Medulla oblongata (tissue), 1 donor: ENCODE data around the gene ADSS1.

Experiments
- DNase-seq: peaks from one replicate; pipeline ENCODE4 v3.0.0-alpha.2; 2015; ENCODE audit errors: extremely low spot score

The ADSS1 gene

DNA sequence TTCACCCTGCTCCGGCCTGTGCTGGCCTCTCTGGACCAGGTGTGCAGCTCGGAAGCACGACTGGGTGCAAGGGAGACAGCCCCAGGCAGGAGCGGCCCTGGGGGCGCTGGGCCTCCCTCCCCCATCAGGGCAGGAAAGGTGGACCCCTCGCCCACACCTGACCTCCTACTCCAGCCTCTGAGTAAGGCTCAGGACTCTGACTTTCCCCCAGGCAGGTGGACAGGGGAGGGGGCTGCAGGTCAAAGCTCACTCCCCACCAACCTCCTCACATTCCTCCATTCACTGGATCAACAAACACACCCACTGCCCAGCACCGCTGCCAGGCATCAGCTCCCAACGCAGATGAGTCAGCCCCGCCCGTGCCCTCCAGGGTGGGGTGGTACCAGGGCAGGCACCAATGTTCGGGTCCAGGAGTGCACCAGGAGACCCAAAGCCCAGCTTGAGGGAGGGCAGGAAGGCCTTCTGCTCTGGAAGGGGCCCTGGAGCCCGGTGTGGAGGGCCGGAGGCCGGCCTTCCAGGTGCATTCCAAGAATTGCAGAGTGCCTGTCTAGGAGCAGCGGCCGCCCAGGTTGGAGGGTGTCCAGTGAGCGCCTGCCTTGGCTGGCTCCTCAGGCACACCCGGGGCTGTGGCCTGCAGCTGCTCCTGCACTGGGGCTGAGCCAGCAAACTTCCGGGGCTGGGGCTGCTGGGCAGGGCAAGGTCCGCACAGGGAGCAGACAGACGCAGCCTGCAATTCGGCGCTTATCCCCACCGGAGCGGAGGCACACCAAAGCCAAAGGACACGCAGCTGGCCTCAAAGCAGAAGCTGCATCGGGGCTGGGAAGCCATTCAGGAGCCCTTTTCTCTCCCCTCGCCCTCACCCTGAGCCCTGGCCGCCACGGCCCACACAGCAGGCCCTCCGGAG, 36.2 kb upstream of the ADSS1 start:
- no peak for DNase-seq

DNA sequence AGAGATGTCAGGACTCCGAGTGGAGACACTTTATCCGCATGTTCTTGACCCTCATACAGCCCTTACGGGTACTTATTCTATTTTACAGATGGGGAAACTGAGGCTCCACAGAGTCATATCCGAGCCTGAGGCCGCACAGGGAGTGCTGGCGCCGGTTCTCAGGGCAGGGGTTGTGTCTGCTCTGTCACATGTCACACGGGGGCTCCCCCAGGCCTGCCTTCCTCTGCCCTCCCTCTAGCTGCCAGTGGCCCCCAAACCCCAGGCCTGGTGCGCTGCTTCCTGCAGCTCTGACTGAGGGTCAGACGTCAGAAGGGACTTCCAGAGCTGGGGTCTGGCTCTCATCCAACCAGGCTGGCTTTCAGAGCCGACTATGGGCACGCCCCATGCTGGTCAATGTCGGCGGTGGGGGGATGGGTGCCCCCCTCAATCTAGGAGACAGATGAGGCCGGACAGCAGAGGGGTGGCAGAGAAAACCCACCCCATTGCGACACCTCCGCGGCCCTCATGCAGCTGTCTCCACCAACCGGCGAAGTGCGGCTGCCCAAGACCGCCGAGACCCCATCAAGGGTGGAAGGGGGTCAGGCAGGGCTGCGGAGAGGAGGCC, 35.4 kb upstream of the ADSS1 start:
- no peak for DNase-seq

DNA sequence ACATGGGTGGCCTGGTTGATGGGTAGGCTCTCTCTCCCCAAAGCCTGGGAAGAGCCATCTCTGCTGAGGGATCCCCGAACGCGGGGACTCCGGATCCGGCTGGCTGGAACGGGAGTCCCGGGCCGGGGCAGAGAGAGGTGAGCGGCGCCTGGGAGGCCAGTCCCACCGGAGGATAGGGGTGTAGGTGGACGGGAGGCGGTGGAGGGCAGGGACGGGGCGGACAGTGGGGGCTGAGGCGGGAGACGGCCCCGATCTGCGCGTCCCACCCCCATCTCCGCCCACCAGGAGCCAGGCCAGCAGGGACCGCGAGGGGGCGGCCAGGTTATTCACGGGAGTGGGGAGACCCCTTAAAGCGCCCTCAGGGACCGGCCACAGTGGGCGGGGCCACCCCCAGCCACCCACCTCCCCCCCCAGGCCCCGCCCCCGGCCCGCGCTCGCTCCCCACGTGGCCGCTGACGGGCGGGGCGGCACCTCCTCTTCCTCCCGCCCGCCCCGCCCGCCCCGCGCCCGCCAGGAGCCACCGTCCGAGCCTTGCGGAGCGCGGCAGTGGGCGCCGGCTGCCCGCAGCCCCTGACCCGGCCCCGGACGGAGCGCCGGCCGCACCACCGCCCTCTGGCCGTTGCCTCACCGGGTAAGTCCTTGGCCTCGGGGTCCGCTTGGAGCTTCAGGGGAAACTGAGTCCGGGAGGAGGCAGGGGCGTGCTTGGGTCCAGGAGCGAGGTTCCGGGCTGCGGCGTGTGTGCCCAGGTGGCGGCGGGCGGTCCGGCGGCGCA, 34.7 kb upstream of the ADSS1 start, which contains the start of gene INF2:
Gene INF2, plus strand, starts transcription at position 510 of the 772 bp plus-strand sequence. CDS start 11,748 bp downstream, outside the sequence.
- peak; percentile 74 for DNase-seq

DNA sequence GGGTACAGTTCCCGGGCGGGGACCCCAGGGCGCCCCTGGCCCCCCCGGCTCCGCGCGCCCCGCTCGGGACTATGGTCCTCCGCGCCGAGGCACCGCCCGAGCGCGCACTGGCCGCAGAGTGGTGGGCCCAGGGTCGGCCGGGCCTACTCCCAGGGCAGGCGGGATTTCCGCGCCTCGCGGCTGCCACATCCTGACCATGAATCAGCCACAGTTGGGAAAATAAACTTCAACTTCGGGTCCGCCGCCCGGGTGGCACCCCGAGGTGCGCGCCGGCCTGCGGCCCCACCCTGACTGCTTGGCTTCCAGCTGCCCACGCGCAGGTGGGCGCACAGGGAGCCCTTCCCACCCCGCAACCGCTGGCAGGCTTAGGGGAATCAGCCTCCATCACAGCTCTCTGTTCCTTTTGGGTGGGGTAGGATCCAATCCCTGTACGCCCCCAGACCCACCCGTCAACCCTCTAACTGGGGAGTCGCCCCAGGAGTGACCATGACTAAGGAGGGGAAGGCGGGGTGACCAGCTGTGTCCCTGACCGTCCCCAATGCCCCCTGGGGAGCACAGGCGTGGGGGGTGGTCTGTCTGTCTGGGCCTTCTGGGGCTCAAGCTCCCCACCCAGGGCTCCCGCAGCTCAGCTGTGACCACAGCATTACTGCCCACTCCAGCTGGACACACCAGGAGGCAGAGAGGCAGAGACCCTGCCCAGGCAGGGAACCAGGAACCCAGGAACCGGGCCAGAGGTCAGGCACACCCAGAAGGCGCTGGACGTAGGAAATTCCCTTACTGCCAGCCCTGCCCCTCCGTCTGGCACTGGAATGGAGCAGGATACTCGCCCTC, 33.9 kb upstream of the ADSS1 start:
- no peak for DNase-seq

DNA sequence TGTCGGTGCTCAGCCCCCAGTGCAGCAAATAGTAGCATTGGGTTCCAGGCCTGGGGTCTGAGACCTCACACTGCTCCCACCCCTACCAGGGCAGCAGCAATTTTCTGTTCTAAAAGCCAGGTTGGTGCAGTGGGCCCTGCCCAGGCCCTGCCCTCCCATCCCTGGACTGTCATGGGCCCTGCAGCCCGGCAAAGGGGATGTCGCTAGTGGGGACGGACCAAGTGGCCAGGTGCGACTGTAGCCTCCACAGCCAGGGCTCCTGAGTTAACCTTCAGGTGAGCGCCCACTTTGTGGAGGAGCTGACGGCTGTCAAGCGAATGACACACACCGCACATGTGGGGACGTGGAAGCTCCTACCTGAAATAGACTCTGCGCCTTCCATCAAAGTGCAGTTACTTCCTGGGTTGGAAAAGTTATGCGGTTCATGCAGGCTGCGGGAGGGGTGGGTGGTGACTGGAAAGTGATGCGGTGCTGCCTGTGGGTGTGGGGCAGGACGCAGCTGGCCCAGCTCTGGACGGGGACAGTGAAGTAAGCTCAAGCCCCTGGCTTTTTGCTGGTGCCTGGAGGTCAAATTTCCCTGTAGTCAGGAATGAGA, 33.1 kb upstream of the ADSS1 start:
- no peak for DNase-seq

DNA sequence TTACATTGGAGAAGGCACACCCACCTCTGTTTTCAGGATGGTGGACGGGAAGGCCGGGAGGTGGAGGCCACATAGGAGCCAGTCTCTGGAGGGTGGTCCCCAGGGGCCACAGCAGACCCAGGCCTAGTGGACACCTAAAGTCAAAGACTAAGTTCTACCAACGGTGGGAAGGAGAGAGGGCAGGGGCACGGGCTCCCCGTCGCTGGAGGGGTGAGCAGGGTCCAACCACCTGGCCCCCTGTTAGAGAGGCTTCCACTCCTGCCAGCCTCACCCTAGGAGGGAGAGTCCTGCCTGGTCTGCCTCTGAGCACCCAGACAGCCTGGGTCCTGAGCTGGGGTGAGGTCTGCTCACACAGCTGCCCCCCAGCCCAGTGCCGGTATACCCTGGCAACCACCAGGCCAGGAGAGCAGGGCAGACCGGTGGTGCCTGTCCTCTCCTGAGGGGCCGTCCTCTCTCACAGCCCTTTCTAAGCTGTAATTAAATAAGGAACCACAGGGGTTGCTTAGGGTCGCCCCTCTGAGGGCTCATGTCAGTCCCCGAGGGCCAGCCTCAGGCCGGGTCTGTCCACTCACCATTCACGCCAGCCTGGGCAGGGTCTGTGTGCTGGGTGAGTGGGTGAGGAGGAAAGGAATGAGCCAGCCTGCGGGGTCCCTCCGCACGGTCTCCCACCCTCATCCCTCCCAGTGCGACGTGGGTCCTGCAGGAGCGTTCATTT, 32.3 kb upstream of the ADSS1 start:
- no peak for DNase-seq

DNA sequence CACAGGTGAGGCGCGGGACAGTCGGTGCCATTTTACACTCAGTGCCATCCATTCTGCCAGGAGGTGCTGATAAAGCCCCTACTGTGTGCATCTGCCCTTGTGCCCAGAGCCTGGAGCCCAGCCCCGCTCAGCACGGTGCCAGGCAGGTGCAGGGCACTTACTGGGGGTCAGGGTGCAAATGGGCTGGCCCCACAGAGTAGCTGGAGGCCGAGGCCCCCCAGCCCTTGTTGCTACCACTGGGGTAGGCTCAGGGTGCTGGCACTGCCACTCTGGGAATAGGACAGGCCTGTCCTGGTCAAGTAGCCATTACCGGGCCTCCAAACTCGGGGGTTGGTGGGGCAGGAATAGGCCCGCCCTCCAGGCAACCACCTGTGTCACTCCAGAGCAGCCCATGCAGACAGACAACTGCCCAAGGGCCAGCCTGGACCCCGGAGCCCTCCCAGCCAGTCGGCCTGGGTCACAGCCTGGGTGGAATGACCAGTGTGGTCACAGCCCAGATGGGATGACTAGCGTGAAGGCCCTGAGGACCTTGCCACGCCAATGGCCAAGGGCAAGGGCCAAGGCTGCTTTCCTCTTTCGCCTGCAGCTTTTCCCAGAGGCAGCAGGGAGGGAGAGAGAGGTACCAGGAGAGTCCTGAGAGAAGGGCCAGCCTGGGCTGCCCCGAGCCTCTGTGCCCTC, 31.6 kb upstream of the ADSS1 start:
- no peak for DNase-seq

DNA sequence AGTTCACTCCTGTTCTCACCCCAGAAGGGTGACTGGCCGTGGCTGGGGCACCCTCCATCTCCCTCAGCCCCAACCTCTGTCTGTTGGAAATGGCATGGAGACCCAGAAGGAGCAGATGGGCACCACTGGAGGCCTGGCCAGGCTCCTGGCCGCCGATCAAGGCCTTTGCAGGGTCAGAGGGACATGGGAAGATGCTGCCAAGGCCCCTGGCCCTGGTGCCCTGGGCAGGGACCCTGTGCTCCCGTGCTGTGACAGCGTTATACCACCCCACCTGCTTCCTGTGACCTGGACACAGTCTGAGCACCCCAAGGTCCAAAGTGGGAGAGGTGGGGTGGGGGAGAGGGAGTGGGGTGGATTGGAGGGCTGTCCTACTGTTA, 31.1 kb upstream of the ADSS1 start:
- no peak for DNase-seq

DNA sequence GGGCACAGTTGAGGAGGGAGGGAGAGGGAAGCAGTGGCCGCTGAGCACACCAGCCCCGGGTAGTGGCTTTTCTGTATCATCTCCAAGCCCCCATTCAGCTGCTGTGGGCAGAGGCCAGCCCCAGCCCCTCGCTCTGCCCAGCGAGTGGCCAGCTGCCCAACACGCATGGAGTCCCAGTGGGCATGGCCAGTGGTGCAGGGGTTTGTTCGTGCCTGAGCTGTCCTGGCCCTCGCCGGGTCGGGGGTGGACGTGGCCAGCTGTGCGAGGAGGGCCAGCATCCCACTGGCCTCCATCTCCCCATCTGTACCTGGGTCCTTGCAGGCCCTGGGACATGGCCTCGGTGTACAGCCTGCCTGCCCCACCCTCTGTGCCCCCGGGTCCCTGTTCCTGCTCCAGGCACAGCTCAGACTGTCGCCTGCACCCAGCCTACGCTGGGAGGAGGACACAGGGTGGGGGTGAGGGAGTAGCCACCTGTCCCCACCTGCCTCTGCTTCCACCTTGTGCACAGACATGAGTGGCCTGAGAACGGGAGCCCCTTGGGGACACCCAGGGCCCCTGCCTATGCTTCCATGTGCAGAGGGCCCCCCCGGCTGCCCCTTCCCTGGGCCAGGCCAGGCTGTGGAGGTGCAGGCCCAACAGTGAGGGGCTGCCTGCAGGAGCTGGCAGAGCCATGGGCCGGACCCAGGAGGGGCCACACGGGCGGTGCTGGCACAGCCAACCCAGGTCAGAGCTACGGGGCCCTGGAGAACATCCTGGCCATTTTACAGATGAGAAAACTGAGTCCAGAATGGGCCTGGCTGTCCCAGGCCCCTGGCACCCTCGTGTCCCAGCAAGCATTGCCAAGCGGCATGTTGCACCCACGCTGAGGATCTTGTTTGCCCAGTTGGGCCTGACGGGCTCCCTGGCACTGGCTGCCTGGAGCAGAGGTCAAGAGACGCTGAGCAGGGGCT, 30.3 kb upstream of the ADSS1 start:
- DNase-seq = no peak

DNA sequence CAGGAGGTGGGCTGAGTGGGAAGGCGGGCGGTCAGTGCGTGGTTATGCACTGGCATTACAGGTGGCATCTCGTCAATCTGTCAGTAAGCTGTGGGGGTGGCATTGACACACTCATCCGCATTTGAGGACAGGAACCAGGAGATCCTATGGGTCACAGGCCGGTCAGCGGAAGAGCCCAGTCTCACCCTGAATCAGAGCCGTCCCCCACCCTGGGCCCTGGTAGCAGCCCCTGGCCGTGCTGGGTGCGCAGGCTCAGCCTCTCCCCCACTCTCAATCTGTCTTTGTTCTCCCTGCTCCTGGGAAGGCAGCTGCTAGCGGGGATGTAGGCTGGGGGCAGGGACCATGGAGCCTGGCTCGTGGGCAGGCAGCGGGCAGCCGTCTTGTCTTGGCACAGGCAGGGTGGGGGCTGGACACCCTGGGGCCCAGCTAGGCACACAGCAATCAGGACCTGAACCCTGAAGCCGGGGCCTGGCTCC, 29.5 kb upstream of the ADSS1 start:
- DNase-seq = peak; percentile 94

DNA sequence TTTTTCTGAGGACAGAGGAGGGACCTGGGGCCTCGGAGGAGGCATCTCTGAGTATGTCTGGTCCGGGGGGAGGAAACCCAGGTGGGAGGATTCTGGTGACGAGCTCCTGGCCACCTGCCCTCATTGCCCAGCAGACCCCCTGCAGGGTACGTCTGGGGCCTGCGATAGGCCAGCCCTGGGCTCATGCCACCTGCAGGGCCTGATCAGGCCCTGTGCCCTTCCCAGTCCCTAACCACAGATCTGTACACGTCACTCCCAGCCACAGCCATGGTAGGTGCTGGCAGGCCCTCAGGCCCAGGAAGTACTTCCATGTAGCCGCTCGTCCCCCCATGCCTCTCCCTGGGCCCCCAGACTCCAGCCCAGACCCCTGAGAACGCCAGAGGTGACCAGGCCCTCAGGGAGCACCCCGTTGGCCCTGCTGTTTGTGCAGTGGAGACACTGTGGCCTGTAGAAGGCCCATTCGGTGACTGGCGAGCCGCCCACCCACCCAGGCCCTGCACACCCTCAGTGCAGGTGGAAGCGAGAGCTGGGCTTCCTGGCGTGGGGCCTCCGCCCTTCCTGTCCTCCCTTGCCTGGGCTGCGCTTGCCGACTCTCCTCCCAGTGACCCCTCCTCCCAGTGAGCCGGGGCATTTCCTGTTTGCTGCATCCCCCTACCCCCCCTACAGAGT, 28.9 kb upstream of the ADSS1 start:
- no peak for DNase-seq

DNA sequence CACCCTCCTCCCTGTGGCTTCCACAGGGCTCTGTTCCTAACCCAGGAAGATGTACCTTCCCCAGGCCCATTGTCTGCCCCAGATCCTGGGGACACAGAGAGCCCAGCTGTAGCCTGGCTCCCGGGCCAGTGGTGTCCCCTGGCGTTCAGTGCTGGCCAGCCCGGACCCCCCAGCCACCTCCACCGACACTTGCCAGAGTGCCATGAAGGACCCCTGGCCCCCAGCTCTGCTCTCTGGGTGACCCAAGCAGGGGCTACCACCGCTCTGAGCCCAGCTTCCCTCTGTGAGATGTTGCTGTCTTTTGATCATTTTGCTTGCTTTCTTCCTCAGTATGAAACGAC, 28.4 kb upstream of the ADSS1 start:
- DNase-seq = no peak

DNA sequence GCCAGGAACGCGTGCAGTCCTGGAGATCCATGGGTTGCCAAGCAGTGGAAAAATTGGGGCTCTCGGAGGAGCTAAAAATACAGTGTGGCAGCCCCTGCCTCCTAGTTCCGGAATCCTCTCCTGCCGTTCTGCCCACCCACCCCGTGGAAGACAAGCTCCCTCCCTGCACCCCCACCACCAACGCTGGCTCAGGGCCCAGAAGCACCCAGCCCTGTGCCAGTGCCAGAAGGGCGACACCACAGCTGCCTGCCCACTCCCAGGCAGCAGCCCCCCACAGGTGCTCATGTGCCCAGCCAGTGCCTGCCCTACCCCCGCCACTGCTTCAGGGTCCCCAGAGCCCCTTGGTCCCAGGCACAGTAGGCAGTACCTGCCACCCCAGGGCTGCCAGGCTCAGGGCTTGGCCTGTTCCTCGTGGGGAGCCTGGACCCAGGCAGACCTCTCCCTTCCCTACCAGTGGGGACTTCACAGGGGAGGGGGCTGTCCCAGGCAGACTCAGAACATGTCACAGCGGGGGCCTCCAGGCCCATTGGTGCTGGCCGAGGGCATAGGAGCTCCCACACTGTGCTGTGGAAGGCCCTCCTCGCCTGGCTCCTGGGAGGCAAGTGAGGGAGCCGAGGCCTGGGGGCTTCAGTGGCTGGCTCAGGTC, 27.2 kb upstream of the ADSS1 start:
- DNase-seq = no peak

DNA sequence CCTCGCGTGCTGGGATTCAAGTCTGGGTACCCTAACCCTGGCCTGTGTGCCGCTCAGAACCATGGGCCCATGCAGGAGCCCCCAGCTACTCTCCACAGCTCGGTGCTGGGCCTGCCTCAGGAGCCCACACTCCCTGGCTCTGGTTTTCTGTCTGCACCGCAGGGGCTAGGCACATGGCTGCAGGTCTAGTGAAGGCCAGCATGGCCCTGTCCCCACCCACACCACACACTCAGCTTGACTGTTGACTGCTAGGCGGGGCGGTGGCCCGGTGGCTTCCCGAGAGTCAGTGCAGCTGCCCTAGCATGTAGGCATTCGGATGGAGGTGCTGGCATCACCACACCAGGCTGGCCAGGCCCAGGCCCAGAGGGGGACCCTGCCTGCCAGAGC, 26.7 kb upstream of the ADSS1 start:
- no peak for DNase-seq

DNA sequence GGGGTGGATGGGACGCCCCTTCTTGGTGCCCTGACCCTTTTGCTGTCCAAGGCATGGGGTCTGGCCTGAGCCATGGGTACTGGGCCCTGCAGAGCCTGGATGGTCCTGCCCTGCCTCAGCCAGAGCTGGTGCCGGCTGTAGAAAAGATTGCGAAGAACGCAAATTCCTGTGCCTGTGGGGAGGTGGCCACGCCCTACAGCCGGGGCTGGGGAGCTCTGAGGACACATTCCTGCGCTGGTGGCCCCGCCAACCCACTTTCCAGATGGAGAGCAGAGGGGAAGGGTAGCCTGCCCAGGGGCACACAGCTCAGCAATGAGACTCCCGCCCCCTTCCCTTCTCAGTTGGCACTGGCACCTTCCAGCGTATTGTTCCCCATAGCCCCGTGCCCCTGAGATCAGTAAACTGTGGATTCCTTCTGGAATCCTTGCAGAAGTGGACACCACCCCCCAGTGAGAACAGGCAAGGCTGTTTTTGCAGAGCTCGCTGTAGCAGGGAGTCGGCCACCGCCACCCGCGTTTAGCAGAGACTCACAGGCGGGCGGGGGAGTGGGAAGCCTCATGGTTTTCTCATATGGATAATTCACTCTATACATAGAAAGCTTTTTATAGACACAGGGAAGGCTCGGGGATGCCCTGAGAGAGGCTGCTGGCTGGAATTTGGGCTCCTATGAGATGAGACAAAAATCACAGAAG, 26.0 kb upstream of the ADSS1 start:
- DNase-seq = no peak

DNA sequence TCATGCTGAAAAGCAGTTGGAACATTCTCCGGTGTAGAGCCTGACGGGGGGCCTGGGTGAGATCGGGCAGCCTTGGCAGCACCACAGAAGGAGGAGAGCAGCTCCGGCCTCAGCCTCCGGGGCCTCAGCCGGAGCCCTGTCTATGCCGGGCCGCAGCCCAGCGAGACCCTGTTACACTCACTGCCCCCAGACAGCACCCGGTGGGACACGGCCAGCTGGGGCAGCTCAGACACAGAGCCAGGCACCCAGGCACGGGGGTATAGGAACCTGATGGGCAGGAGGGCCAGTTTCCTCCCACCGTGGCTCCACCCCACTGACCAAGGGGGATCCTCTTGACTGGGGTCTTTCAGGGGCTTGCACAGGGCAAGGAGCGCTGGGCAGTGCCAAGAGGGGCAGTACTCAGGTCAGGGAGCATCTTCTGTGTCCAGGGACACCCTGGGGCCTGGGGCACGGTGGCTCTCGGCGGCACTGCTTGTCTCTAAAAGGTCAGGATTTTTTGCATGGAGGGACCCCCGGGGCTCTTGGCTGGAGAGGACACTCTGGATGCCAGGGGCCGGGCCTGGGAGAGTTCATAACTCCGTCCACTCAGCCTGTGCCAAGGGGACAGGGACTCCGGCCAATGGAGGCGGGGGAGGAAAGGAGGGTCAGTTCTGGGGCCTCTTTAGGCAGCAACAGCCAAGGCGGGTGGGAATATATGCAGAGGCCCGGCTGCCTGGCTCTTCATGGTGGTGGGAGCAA, 25.2 kb upstream of the ADSS1 start:
- peak; percentile 57 for DNase-seq

DNA sequence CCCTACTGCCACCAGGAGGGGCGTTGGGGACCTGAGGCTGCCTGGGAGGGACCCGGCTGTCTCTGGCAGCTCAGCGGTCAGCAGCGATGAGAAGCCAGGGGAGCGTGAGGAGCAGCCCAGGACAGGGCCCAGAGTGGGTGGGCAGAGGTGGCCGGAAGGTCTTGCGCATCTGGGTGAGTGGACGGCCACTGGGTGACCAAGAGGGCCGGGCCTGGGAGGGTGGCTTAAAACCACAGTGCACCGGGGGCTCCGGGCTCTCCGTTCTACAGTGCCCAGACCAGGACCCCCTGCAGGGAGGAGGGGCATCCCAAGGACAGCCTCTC, 24.6 kb upstream of the ADSS1 start:
- DNase-seq = no peak
